ENCODE results near the gene SRRM4.
A peak's percentile ranks its signal among the peaks of the same experiment; 100 is the strongest.
"Not testable (repeated sequence)": the region's sequence is repeated elsewhere in the genome, so short reads cannot be mapped to it uniquely, and the experiment has no call there.

The SRRM4 gene

DNA sequence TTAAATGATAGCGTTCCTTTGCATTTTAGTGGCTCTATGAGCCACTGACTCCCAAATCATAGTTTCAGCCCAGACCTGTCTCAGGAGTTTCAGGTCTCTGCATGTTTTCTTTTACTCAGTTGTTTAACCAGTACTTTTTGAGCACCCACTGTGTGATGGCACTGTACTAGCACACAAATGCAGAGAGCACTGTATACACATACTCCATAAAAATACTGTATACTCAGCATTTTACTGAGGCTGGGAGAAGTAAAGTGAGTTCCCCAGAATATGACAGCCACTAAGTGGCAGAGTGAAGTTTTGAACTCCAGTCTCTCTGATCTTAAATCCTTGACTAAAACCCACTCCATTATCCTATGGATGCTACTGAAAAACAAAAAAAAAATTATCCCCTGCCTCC lies 121.4 kb downstream of the SRRM4 start:
- no peak for DNase-seq (ENCODE audit: low read depth)
- no peak for TF ChIP-seq CTCF (IDR thresholded peaks at IDR 0.05; ENCODE audit: control insufficient read depth, extremely low read depth, insufficient read depth)
- no peak overlapping the region for H3K4me3 ChIP-seq (ENCODE audit: low read depth, low read length)

GRCh38 chr12:119104969-119105368 lies 123.6 kb downstream of the SRRM4 start:
- not testable (repeated sequence) for H3K4me3 ChIP-seq (ENCODE audit: low read depth, low read length); DNase-seq (ENCODE audit: low read depth)

- TF ChIP-seq CTCF (IDR thresholded peaks at IDR 0.05; ENCODE audit: control insufficient read depth, extremely low read depth, insufficient read depth): no peak
- DNase-seq (ENCODE audit: low read depth): no peak
- H3K4me3 ChIP-seq (ENCODE audit: low read depth, low read length): no peak overlapping the region
Measured at GRCh38 chr12:119113496-119113986, 132.2 kb downstream of the SRRM4 start.

- no peak for DNase-seq (ENCODE audit: low read depth)
- no peak for TF ChIP-seq CTCF (IDR thresholded peaks at IDR 0.05; ENCODE audit: control insufficient read depth, extremely low read depth, insufficient read depth)
- H3K4me3 ChIP-seq (ENCODE audit: low read depth, low read length): no peak overlapping the region
Measured at GRCh38 chr12:119114294-119114693, 133.0 kb downstream of the SRRM4 start.

DNA sequence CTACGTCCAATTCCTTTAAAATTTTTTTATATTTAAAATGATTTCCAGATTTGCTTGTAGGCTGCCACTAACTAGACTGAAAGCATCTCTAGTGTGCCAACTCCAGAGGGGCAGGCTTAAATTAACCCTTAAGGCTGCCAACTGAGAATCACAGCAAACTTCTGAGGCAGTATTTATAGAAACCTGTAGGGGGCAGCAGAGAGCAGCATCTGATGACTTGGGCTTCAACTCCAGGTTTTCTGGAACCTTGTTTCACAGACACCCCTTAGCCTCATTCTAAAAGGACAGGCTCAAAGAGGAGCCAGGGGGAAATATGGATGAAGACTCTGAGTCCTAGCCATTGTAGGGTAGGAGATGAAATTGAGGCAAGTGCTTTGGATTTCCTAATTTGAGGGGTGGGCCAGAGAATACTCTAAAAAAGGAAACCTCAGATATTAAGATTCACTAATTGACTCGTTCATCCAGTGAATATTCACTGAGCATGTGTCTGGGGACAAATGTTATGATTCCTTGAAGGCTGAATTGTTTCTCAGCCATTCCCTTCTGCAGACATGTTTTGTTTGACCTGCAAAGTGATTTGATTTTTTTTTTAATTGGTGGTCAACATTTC lies 134.1 kb downstream of the SRRM4 start:
- peak; percentile 76 for TF ChIP-seq CTCF (IDR thresholded peaks at IDR 0.05; ENCODE audit: control insufficient read depth, extremely low read depth, insufficient read depth)

DNA sequence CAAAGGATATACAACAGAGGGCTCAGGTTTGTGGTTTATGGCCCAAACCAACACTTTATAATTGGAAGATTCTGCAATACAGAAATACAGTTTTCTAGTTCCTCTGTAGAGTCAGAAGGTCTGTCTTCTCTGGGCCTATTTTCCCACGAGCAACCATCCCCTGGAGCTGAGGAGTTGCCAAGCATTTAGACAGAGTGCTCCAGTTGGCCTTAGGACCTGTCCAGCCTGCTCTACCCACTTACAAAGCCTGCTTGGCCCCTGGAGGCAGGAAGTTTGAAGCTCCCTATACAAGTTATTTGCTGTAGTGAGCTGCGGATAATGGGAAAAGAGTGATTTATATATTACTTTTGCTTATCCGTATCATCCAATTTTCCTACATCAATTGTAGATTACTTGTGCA lies 136.6 kb downstream of the SRRM4 start:
- TF ChIP-seq CTCF (IDR thresholded peaks at IDR 0.05; ENCODE audit: control insufficient read depth, extremely low read depth, insufficient read depth): no peak

More for the DNA sequence above, 134.1 kb downstream of the SRRM4 start:
- DNase-seq (ENCODE audit: low read depth): no peak
- H3K4me3 ChIP-seq (ENCODE audit: low read depth, low read length): no peak overlapping the region

GRCh38 chr12:119118625-119119024 lies 137.3 kb downstream of the SRRM4 start:
- TF ChIP-seq CTCF (IDR thresholded peaks at IDR 0.05; ENCODE audit: control insufficient read depth, extremely low read depth, insufficient read depth): no peak
- no peak for DNase-seq (ENCODE audit: low read depth)
- no peak overlapping the region for H3K4me3 ChIP-seq (ENCODE audit: low read depth, low read length)

More for the DNA sequence above, 136.6 kb downstream of the SRRM4 start:
- no peak for DNase-seq (ENCODE audit: low read depth)
- H3K4me3 ChIP-seq (ENCODE audit: low read depth, low read length): no peak overlapping the region
